GM12878 (cell line): ENCODE data around the gene TIPARP. TPM values are rescaled to one million over a fixed set of nuclear protein-coding genes. Genes with fewer than 3 reads are reported as not detected.
A peak's percentile ranks its signal among the peaks of the same experiment; 100 is the strongest.

Experiments
- ATAC-seq: fragments of 200-7000 bp; cut with Tn5 transposase; 3 replicates; pipeline ENCODE4 v1.9.1; 2020; ENCODE audit warnings: mild to moderate bottlenecking, moderate library complexity
- BruUV-seq: library from RNA; stranded (reverse); fragments of 400-500 nt; replicated peaks from 2 replicates; lab custom pipeline; 2021; lab: Mats Ljungman, UMichigan
- CTCF ChIA-PET: fragments of 300-600 bp; sonication (Branson Sonifier 250); formaldehyde crosslinking; extraction: SDS; loops from one replicate; lab custom pipeline; 2021; ENCODE audit warnings: inconsistent platforms; lab: Yijun Ruan, JAX
- POLR2A ChIA-PET: fragments of 350-600 bp; formaldehyde crosslinking; extraction: SDS; loops from one replicate; lab custom pipeline; 2021; ENCODE audit warnings: inconsistent platforms; lab: Charles Lee
- RAD21 ChIA-PET: fragments of 300-600 bp; sonication (Branson Sonifier 250); formaldehyde crosslinking; loops from one replicate; lab custom pipeline; 2023; ENCODE audit warnings: antibody characterized with exemption; ENCODE audit not compliant: unreplicated experiment; lab: Charles Lee
- SMC1A ChIA-PET: fragments of 300-600 bp; sonication (Branson Sonifier 250); formaldehyde crosslinking; loops from one replicate; lab custom pipeline; 2023; ENCODE audit not compliant: unreplicated experiment, uncharacterized antibody; lab: Charles Lee
- DNase-seq: peaks from one replicate; pipeline ENCODE4 v3.0.0-alpha.2; 2011; ENCODE audit warnings: low read depth, low spot score
- FAIRE-seq: peaks from 3 replicates; lab custom pipeline; 2011; peaks lifted over from hg19 to GRCh38; lab: Jason Lieb, UNC
- H2AFZ ChIP-seq: 2 replicates; pipeline ENCODE4 v1.6.0; 2011; ENCODE audit warnings: low read depth, low read length, control low read depth; ENCODE audit not compliant: control insufficient read depth
- H3K27ac ChIP-seq: 2 replicates; pipeline ENCODE4 v1.5.1; 2011; ENCODE audit warnings: control low read depth; ENCODE audit not compliant: control insufficient read depth, insufficient read depth
- H3K27me3 ChIP-seq, 2 experiments: replicated peaks in 1 of 2; 2 replicates each; pipeline versions ENCODE4 v1.6.0 to v1.6.1; 2011; ENCODE audit warnings: low read length in 1 of 2; ENCODE audit not compliant: control insufficient read depth in 2 of 2, insufficient read depth in 2 of 2
- H3K36me3 ChIP-seq, 2 experiments: 2 replicates each; pipeline ENCODE4 v1.5.1; 2011; ENCODE audit warnings: low read length in 1 of 2; ENCODE audit not compliant: control insufficient read depth in 2 of 2, insufficient read depth in 2 of 2
- H3K4me1 ChIP-seq: 2 replicates; pipeline ENCODE4 v1.6.1; 2011; ENCODE audit warnings: mild to moderate bottlenecking, low read length, moderate library complexity, mixed read lengths; ENCODE audit not compliant: control insufficient read depth, insufficient read depth
- H3K4me2 ChIP-seq: 2 replicates; pipeline ENCODE4 v1.6.0; 2011; ENCODE audit warnings: control low read depth; ENCODE audit not compliant: control insufficient read depth, insufficient read depth
- H3K4me3 ChIP-seq: fragments of 200-600 bp; sonication (generic); 2 replicates; pipeline ENCODE4 v1.5.1; 2016
- H3K79me2 ChIP-seq: 2 replicates; pipeline ENCODE4 v1.6.0; 2011; ENCODE audit warnings: low read length; ENCODE audit not compliant: control insufficient read depth, insufficient read depth
- H3K9ac ChIP-seq: 2 replicates; pipeline ENCODE4 v1.8.0; 2011; ENCODE audit warnings: low read length, control low read depth, mixed read lengths; ENCODE audit not compliant: control insufficient read depth, insufficient read depth
- H3K9me3 ChIP-seq: replicated peaks from 3 replicates; pipeline ENCODE4 v1.5.1; 2011; ENCODE audit warnings: mild to moderate bottlenecking, low read length; ENCODE audit not compliant: control insufficient read depth, insufficient read depth
- H4K20me1 ChIP-seq: 2 replicates; pipeline ENCODE4 v1.6.0; 2011; ENCODE audit not compliant: control insufficient read depth, insufficient read depth
- CHD1 ChIP-seq: IDR thresholded peaks from 2 replicates; pipeline ENCODE4 v1.6.1; 2012; ENCODE audit warnings: low read depth, low read length, improper control_type of control experiment
- HCFC1 ChIP-seq: fragments of 150-350 bp; IDR thresholded peaks from 2 replicates; pipeline ENCODE4 v1.6.1; 2014; ENCODE audit warnings: low read length
- RB1 ChIP-seq: fragments of 450-650 bp; formaldehyde crosslinking; IDR thresholded peaks from 2 replicates; pipeline ENCODE4 v1.6.1; 2017; ENCODE audit warnings: mild to moderate bottlenecking, borderline replicate concordance
- RUNX3 ChIP-seq: IDR thresholded peaks from 2 replicates; pipeline ENCODE4 v1.6.1; 2012; ENCODE audit warnings: low read length, inconsistent platforms
- YY1 ChIP-seq: IDR thresholded peaks from 2 replicates; pipeline ENCODE4 v1.6.1; 2011; ENCODE audit warnings: low read depth, mild to moderate bottlenecking, low read length
- WGBS: methylation state at CpG from one replicate; pipeline ENCODE4 v1.1.6; 2016; ENCODE audit warnings: low lambda C conversion rate; ENCODE audit not compliant: insufficient replicate concordance, insufficient coverage; ENCODE audit errors: missing lambda C conversion rate; 5-methylcytosine and 5-hydroxymethylcytosine counted together
- in situ Hi-C: fragments of 300-500 bp; cut with MboI; formaldehyde crosslinking; loops from 9 replicates; pipeline ENCODE4 v1.14.3; 2018; ENCODE audit warnings: mixed read lengths
- intact Hi-C: fragments of 100-400 bp; cut with micrococcal nuclease; formaldehyde crosslinking; loops from one replicate; pipeline ENCODE4 v1.14.2; 2022; ENCODE audit not compliant: unreplicated experiment
- polyA plus RNA-seq, 11 experiments: library from polyadenylated mRNA; depleted of rRNA in 4 of 11; unstranded in 6 of 11; stranded (reverse) in 5 of 11; fragments of >200 nt; fragmentation: Nextera tagmentation in 4 of 11; fragmentation: Illumina TruSeq in 1 of 11; extraction: Ambion mirVana in 4 of 11; extraction: Trizol in 1 of 11; gene quantifications; 1 replicate in 1 of 11; 2 replicates in 10 of 11; pipeline versions ENCODE4 v1.2.1 to v1.2.3, GENCODE V29; 2011 to 2016; ENCODE audit warnings: inconsistent platforms in 2 of 11, missing spikeins in 2 of 11, low read depth in 1 of 11
- total RNA-seq, 4 experiments: library from RNA; depleted of rRNA in 3 of 4; stranded (reverse); fragments of >200 nt in 3 of 4; fragmentation: Illumina TruSeq in 1 of 4; extraction: Trizol in 1 of 4; gene quantifications; 2 replicates each; pipeline versions ENCODE4 v1.2.1 to v1.2.3, GENCODE V29; 2013 to 2021

Gene TIPARP
- total and polyA plus RNA-seq, 10 of the 15 experiments (the other 5 are each of a cell fraction or from before 2014, with no cell fraction given), result 3.2 to 21.5 (median 12.0) TPM

DNA sequence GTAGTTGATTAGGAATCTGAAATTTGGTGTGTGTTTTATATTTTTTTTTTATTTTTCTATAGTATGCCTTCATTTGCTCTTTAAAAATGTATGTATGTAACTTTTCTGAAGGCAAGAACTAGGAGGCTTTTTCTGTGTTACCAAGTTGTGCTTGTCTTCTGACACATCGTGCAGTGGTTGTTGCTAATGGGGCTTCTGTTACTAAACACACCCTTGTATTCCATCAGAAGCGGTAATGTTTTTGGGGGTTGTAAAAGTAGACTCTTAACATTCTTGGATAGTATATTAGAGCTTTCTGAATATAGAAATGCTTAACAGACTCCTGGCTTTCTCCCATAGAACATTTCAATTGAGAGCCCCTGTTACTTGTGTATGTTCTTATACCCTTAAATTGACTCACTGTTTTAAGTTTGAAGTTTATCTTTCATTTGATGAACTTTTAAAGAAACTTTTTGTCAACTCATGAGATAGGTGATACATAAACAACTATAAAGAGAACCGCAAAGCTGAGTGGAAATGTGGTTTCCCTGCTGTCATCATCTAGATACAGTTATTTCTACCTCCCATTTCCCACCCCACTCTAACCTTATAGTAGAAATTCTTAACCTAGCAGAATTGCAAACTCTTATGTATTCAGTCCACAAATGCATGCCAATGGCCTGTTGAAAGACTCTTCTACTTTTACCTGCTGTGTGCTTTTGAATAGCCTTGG, 2.5 kb downstream of the TIPARP start:
- no peak for DNase-seq
- no peak for ATAC-seq
- Histone ChIP-seq H4K20me1 (peaks cover 3% of the 10 kb centered on the region; the same call in 1 of the 2 replicates), H3K9ac (no peak overlapping the region), H3K4me1 (peaks cover 15% of the 10 kb centered on the region; the same call in 1 of the 2 replicates), H3K36me3 (peaks cover 3 to 17% of the 10 kb centered on the region in 2 experiments), H3K27me3 (no peaks in the 10 kb centered on the region), H3K4me2 (peak overlapping the region; percentile 82), H2AFZ (no peak overlapping the region), H3K9me3 (no peaks in the 10 kb centered on the region), H3K4me3 (peak overlapping the region; percentile 98), H3K27ac (peak overlapping the region; percentile 28; the same call in 1 of the 2 replicates), H3K79me2 (peaks cover 75% of the 10 kb centered on the region)
- 73% methylated on average over 3 of the region's 3 CpGs for WGBS
- POLR2A ChIA-PET, result interaction anchor here (0.8 to 3.8 kb wide), 4 partner anchors 13 to 412 kb away, joined by 3 to 20 read pairs (median 4); partner anchors contain the start of gene SSR3
- RAD21 ChIA-PET, result interaction anchor here (0.8 to 5.9 kb wide), 21 partner anchors 8 to 460 kb away, joined by 3 to 40 read pairs (median 7); partner anchors contain the start of gene SSR3
- intact Hi-C loops, result loop anchor here (1.0 kb wide), 1 partner anchor 457 kb away; no protein-coding TSS in a partner anchor
- SMC1A ChIA-PET, result interaction anchor here (0.8 to 8.9 kb wide), 26 partner anchors 9 to 460 kb away, joined by 3 to 142 read pairs (median 4); partner anchors contain the start of gene SSR3
- in situ Hi-C loops, result loop anchor here (5.0 kb wide), 2 partner anchors 405 to 460 kb away; no protein-coding TSS in a partner anchor
- TF ChIP-seq CHD1 (peak; percentile 57; the same call in 1 of the 2 replicates), RB1 (no peak), HCFC1 (no peak), YY1 (no peak), RUNX3 (peak; percentile 67)
- CTCF ChIA-PET, result interaction anchor here (0.7 to 12.1 kb wide), 12 partner anchors 8 to 461 kb away, joined by 3 to 199 read pairs (median 5); no protein-coding TSS in a partner anchor
- FAIRE-seq, result no peak
- no TSS peak for BruUV-seq
